ENCODE measurements around the gene WSCD2. TPM values are rescaled to one million over a fixed set of nuclear protein-coding genes. Genes with fewer than 3 reads are reported as not detected.
"Not testable (repeated sequence)": the region's sequence is repeated elsewhere in the genome, so short reads cannot be mapped to it uniquely, and the experiment has no call there.

The WSCD2 gene
- total RNA-seq, 1 donor from 2014 or later: 3.3 TPM

DNA sequence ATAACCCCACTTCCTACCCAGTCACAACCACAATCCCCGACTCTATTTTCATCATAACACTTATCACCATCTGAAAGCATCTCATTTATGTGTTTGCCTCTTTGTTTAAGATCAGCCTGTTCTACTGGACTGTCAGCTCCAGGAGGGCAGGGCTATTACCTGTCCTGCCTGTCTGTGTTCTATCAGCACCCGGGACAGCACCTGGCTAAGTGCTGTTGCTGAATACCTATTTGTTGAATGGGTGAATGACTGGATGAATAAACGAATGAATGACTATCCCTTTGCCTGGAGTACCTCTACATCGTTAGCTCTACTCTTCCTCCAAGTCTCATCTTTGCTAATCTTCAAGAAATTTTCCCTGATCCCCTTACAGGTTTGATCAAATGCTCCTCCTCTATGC lies 69.0 kb downstream of the WSCD2 start:
- DNase-seq: no peak

DNA sequence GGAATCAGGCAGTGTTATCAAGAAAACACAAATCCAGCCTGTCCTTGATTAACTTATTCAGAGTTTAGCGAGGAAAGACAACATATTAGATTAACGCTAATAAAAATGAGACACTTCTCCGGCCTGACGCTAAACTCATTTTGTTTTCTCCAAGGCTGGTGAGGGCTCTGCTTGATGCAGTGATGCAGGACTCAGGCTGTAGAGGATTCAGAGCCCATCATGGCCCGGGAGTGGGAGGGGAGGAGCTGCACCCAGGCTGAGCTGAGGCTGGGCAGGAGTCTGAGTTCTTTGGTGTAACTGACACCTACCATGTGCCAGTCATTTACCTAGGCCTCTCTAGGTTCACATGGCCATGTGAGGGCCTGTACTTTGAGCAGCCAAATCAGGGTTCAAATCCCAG lies 70.0 kb downstream of the WSCD2 start:
- no peak for DNase-seq

DNA sequence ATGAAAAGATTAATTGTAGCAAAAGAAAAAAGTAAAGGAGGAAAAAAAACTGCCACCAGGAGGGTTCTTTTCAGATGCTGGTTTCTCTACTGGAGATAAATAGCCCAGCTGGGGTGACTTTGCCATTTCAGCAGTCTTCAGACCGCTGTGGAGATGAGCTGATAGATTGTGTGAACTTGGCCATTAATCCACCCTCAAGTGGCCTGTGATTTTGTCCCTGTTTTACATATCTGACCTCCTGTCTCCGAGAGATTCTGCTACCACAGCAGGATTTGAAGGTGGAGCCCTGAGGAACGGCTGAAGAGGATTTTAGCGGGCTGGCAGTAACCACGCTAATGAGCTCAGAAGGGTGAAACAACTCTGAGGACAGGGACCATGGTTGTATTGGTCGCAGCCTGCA lies 72.7 kb downstream of the WSCD2 start:
- no peak for DNase-seq

DNA sequence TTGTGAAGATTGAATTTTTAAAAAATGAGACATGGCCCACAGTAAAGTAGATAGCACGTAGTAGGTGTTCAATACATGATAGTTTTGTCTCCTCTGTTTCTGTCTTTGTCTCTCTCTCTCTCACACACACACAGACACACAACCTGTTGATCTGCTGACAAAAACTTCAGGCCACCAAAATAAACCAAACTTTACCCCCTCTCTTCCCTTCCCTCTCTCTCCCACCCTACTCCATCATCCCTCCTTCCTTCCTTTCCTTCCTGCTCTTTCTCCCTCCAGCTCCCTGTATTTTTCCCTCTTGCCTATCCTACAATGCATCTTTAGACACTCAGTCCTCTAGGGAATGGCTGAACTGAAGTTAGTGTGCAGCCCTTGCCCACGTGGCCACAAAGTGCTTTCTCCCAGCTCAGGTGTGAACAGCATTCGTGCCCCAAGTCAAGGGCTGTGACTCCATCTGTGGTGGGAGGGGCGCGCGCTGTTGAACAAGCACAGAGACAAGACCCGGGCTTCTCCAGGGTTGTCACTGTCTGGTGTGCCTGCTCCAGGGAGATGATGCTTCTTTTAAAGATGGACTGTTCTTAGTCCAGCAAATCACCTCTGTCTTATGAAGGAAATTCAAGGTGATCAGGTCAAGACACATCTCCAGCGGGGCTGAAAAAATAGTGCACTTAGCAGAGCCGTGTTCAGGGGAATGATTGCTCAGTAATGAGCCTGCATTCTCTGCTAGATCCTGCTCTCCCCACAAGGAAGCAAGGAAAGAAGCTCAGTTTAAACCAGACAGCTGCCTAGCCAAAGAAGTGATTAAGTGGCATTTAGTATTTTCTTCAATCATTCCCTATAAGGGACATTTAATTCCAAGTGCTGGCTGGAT lies 75.3 kb downstream of the WSCD2 start:
- DNase-seq: no peak

DNA sequence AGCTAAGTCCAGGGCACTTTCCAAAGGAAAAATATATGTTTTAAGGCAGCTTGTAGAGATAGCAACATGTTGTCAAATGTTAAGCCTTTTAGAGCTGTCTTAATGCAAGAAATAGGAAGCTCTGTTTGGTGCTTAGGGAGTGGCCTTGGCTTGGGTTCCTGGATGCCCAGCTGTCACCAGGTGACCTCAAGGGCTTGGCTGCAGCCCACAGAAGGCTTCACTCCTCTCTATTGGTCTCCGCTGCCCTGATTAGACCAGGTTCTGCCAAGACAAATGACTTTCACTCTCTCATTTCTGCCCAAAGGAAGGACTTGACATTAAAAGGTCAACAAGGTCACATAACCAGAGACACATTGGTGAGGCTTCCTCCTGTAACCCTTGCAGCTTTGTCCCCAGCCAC lies 76.8 kb downstream of the WSCD2 start:
- DNase-seq: no peak

DNA sequence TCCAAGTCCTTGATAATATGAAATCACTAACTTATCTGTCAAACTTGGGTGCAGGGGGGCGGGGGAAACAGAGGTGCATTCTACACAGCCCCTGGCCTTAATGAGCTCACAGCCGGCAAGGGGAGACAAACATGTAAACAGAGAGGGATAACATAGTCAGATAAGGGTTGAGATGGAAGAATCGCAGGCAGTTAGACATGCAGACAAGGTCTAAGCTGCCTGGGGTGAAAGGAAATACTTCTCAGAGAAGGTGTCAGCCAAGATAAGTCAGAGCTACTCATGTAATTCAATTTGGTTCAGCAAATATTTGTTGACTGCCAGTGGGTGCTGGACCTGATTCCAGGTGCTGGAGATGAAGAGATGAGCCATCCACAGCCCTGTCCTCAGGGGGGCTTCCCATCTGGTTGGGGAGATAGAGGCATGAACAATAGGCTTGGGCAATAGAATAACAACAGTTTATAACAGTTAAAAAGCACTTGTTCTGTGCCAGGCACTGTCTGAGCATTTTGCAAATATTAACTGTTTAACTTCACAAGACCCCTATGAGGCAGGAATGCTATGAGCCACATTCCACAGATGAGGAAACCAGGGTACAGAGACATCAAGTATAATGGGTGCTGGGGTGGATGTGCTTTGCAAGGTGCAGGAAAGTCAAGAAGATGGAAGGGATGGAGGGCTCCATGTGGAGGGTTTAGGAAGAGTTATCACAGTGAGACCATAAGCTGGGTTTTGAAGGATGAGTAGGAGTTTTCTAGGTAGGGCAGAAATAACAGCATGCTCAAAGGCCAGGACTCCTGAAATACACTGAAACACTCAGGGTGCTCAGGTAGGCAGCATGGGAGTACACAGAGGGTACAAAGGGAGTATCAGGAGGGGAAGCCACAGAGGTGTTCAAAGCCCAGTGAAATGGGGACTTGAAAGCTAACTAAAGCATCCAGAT lies 79.0 kb downstream of the WSCD2 start:
- no peak for DNase-seq

DNA sequence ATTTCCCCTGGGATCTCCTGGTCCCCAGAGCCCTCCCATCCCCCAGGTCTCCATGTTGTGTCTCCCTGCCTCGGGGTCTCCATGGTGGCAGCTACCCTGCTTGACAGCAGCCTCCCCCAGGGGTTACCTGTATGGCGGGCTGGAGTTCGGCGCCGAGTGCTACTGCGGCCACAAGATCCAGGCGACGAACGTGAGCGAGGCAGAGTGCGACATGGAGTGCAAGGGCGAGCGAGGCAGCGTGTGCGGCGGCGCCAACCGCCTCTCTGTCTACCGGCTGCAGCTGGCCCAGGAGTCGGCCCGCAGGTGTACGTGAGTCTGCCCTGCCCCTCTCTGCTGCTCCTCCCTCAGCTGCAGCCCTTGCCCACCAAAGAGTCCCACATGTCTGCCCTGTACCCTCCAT lies 80.9 kb downstream of the WSCD2 start:
- no peak for DNase-seq

DNA sequence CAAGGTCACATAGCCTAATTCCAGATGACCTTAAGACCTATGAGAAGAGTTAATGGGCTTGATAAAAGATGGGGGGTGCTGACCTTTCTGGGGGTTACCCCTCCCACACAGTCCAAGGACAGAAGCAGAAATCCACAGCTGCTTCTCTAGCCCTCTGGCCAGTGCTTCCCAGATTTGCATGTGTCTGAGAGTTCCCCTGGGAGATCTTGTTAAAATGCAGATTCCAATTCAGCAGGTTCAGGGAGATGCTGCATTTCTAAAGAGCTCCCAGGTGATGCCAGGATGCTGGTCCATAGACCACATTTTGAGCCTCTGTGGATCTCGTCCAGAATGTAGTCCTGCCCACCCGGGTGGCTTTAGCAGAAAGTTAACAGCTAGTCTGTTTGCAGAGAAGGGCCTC lies 82.1 kb downstream of the WSCD2 start:
- no peak for DNase-seq

DNA sequence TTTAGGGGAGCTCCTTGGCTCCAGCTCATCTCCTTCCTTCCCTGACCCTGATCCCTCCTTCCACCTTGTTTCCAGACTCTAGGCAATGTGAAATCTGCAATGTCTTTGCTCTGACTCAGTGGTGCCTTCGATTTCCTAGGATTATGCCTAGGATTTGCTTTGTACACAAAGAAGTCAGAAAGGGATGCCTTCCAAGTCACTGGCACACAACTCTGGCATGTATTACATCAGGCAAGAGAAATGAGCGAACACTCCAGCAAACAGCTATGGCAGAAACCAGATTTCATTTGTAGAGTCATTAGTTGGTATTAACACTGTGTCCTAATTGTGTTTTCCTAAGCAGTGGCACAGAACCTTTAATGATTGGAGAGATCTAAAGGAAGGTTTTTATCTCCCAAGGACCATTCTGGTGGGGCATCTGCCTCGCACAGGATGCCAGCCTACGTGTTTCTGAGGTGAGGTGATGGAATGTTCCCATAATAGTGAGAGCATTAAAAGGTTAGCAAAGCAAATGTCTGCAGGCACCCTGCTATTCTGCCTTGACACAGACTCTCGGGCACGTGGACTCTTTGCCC lies 84.9 kb downstream of the WSCD2 start:
- DNase-seq: no peak

DNA sequence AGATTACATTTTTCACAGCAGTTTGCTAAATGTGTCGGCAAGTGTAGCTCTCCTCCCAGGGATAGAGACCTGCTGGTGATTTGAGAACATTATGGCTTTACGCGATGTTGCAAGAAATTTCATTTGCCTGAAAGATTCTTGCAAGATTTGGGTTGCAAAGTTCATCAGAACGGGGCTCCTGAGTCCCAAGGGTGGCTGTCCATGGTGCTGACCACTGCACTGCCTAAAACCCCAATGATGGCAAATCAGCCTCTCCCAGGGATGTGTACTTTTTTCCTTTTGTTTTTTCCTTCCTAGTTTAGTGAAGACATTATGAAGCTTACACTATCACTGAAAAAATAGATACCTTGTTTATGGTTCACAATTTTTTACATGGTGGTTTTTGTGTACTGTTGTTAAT lies 85.4 kb downstream of the WSCD2 start:
- no peak for DNase-seq

DNA sequence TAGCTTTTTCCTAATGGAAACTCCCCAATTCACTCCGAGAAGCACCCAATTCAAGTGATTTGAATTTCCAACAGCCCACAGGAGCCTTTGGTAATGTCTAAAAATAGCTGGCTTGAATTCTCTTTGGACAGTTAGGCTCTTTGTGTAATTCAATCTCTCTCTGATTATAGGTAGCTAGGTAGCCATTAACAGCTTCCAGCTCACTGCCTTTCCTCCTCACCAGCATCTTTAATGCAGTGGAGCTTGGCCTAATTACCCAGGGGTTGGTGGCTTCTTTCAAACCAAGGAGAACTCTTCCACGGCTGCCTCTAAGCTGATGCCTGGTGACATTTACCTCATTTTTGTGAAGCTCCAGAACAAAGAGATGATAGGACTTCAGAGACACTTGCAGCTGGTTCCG lies 86.4 kb downstream of the WSCD2 start:
- DNase-seq: no peak

DNA sequence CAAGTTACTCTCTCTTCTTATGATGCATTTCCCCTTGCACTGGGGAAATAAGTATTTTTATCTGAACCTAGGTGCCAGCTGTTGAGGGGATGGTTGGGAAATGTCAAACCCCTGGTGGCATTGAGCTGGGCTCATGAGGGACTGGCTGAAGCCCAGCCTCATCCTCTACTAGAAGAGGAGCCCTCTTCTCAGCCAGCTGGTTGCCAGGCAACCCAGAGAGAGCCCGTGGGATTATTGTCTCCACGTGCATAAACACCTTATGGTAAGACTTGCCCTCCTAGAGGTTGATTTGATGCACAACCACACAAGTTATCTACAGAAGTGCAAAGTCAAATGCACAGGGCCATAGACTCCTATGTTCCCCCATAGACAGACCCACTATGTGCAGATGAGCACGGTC lies 89.8 kb downstream of the WSCD2 start:
- DNase-seq: no peak

DNA sequence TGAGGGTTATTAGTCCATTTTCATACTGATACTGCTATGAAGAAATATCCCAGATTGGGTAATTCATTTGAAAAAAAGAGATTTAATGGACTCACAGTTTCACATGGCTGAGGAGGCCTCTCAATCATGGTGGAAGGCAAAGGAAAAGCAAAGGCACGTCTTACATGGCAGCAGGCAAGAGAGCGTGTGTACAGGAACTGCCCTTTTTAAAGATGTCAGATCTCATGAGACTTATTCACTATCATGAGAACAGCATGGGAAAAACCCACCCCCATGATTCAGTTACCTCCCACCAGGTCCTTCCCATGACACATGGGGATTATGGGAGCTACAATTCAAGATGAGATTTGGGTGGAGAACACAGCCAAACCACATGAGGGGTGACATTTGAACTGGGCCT lies 96.0 kb downstream of the WSCD2 start:
- DNase-seq: not testable (repeated sequence)

DNA sequence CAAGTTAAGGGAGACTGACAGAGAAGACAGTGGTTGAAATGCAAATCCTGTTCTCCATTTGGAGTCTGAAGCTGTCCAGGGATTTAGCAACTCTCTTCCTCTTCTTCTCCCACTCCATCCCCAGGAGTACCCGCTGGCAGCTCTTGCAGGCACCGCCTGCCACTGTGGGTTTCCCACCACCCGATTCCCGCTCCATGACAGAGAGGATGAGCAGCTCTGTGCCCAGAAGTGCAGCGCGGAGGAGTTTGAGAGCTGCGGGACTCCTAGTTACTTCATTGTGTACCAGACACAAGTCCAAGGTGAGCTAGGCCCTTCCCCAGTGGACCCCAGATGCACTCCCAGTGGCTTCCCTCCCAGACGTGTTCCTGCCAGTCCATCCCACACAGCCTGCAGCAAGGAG lies 97.8 kb downstream of the WSCD2 start:
- no peak for DNase-seq

DNA sequence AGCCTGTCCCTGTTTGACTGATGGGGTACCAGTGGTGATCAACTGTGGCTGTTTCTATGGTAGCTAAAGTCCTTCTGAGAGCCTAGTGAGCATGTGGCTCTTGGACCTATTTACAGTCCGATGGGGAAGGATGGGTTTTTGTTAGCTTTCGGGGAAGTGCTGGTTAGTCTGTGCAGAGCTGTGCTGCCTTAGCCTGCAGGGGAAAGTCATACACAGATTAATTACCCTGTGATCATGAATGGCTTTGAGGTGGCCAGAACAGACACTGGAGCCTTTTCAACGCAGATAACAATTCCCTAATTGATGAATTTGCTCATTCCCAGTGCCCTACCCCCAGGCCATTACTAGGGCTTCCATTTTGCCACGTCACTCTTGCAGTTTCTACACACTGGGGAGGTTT lies 99.7 kb downstream of the WSCD2 start:
- DNase-seq: no peak

DNA sequence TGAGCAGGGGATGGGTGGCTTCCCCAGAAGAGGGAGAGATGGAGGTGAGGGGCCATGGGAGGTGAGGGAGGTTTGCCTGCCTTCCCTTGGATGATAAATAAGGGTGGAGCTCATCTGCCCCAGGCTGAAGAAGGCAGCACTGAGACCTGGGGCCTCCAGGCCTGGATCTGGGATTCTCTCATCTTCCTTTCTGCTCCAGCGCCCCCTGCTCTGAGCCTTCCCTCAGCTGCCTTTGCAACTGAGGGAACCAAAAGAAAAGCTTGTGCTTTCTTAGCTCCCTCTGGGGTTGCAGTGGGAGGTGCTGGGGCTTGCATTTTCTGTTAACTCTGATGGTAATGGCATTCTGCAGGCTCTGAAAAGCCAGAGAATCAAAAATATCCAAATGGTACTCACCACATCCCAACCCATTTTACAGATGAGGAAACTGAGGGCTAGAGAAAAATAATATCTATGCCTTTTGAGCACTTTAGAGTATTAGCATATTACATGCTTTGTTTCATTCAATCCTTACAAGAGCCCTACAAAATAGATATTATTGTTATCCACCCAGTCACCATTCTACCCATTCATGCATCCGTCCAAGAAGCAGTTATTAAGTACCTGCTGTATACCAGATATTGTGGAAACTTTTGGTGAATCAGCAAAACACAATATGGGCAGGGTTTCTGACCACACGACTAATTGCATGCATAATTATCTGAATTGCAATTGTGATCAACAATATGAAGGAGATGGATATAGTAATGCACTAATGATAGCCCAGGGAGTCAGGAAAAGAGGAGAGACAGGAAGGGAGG lies 102.2 kb downstream of the WSCD2 start:
- DNase-seq: no peak

DNA sequence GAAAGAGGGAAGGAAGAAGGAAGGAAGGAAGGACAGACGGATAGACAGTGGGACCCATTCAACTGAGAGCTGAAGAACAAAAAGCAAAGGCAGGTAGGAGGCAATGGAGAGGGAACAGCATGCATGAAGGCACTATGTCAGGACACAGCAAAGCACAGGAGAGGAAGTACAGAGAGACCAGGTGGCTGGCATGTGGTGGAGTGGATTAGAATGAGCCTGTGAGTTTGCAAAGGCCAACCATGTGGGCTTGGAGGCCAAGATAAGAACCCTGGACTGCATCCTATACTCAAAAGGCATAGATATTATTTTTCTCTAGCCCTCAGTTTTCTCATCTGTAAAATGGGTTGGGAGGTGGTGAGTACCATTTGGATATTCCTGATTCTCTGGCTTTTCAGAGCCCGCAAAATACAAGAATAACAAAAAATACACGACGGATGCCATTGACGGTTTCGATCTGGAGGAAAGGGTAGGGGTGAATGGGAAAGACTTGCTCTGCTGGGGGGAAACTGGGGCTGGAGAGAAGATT lies 102.9 kb downstream of the WSCD2 start:
- no peak for DNase-seq

DNA sequence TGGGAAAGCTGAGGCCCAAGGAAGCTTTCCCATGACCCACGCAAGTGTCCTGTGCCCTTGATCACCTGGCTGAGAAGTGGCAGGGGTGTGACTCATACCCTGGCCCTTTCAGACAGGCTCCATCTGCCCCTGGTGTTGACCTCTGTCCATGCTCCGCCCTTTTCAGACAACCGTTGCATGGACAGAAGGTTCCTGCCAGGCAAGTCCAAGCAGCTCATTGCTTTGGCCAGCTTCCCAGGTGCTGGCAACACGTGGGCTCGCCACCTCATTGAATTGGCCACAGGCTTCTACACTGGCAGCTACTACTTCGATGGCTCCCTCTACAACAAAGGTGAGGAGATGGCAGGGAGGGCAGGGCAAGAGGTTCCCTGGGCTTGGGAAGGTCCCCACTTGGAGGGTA lies 103.5 kb downstream of the WSCD2 start:
- DNase-seq: no peak

DNA sequence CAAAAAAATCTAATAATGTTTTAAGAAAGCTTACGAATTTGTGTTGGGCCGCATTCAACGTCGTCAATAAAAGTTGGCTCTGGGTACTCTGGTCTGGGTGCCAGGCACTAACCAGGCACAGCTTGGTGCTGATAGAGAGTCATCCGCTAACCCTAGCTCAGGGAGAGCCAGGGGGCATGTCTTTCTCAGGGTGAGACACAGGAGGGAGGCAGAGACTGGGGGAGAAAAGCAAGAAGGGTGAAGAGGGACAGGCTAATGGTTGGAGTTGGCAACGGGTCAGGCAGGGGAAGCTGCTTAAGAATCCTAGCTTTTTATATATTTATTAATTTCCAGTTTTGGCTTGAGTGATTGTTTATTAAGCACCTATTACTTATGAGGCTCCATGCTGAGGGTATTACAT lies 105.1 kb downstream of the WSCD2 start:
- no peak for DNase-seq

DNA sequence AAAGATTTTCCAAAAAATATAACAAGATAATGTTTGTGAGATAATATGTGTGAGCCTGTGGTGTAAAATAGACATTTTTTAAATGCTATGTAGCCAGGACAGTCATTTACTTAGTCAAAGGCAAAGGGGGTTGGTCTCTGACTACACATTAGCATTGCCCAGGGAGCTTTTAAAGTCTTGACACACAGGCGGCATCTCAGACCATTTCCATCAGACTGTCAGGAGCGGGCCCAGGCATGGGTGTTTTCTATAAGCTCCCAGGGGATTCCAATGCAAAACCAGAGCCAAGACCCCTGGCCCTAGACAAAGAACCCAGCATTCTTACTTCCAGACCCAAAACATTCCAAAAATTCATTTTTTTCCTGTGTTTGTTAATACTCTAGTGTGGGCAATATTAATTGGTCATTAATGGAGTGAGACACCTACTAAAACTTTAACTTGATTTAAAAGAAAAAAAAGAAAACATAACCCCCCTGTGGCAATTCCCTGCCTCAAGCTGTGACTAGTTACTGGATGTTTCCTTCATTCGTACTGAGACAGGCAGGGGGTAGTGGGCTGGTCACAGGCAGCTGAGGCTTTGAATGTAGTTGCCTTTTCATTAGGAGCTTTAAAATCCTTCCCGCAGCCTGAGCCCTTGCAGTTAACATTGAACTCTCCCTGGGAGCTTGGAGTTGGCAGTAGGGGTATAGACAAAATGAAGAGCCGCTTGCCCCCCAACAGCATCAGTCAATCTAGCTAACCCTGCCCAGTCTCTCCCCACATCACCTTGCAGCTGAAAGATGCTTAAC lies 106.3 kb downstream of the WSCD2 start:
- DNase-seq: no peak

DNA sequence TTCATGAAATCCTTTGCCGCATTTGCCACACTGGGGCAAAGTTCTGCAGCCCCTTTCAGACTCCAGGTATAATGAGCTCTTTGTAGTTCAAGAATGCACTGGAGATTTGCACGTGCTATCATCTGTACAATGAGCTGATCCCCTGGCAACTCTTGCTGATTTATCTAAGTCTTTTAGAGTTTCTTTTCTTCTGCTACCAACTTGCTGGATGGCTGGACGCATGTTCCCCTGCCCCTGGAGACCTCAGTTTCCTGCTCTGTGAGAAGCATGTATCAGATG lies 106.8 kb downstream of the WSCD2 start:
- no peak for DNase-seq

All from occipital lobe (tissue), 2 donors.